Measurements from ENCODE around the gene TRIM37. TPM values are rescaled to one million over a fixed set of nuclear protein-coding genes. Genes with fewer than 3 reads are reported as not detected.
A peak's percentile ranks its signal among the peaks of the same experiment; 100 is the strongest.

TRIM37 gene
- total RNA-seq, 2 donors from 2014 or later = 12.9 to 20.5 TPM

GRCh38 chr17:59003860-59004259 is 102.8 kb downstream of the TRIM37 start:
- no peak for TF ChIP-seq CTCF (IDR thresholded peaks at IDR 0.05)
- H3K27me3 ChIP-seq = no peaks in the 10 kb centered on the region
- H3K4me3 ChIP-seq = no peak overlapping the region
- DNase-seq (ENCODE audit: low spot score) = no peak
- H3K36me3 ChIP-seq = peaks cover 5% of the 10 kb centered on the region
- H3K4me1 ChIP-seq = peaks cover 0 to 13% of the 10 kb centered on the region in 2 donors
- H3K27ac ChIP-seq = no peak overlapping the region
- H3K9me3 ChIP-seq = no peaks in the 10 kb centered on the region

DNA sequence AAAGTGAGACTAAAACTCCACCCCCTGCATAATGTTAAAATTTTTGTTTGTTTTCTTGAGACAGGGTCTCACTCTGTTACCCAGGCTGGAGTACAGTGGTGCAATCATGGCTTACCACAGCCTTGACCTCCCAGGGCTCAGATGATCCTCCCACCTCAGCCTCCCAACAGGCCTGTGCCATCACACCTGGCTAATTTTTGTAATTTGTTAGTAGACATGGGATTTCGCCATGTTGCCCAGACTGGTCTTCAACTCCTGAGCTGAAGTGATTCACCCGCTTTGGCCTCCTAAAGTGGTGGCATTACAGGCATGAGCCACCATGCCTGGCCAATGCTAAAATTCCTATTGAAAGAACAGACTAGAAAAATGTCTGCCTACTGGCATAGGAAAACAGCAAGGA is 103.8 kb downstream of the TRIM37 start:
- H3K27ac ChIP-seq = no peak overlapping the region
- no peak for TF ChIP-seq CTCF (IDR thresholded peaks at IDR 0.05)
- no peaks in the 10 kb centered on the region for H3K27me3 ChIP-seq
- peaks cover 8% of the 10 kb centered on the region for H3K36me3 ChIP-seq
- H3K4me1 ChIP-seq = peaks cover 0 to 7% of the 10 kb centered on the region in 2 donors
- no peak for DNase-seq (ENCODE audit: low spot score)
- H3K9me3 ChIP-seq = no peaks in the 10 kb centered on the region
- H3K4me3 ChIP-seq = no peak overlapping the region

DNA sequence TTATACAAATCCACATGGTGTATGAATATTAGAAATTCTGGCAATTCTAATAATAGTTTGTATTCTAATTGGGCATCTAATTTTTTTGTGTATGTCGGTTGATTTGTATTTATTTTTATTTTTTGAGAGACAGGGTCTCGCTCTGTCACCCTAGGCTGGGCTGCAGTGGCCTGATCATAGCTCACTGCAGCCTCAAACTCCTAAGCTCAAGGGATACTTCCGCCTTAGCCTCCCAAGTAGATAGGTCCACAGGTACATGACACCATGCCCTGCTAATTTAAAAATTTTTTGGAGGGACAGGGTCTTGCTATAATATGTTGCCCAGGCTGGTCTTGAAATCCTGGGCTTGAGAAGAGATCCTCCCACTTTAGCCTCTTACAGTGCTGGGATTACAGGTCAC is 104.6 kb downstream of the TRIM37 start:
- Histone ChIP-seq H3K36me3 (peaks cover 8% of the 10 kb centered on the region), H3K9me3 (no peaks in the 10 kb centered on the region), H3K27me3 (no peaks in the 10 kb centered on the region), H3K27ac (no peak overlapping the region), H3K4me1 (peaks cover 0 to 7% of the 10 kb centered on the region in 2 donors), H3K4me3 (no peak overlapping the region)
- no peak for TF ChIP-seq CTCF (IDR thresholded peaks at IDR 0.05)
- no peak for DNase-seq (ENCODE audit: low spot score)

DNA sequence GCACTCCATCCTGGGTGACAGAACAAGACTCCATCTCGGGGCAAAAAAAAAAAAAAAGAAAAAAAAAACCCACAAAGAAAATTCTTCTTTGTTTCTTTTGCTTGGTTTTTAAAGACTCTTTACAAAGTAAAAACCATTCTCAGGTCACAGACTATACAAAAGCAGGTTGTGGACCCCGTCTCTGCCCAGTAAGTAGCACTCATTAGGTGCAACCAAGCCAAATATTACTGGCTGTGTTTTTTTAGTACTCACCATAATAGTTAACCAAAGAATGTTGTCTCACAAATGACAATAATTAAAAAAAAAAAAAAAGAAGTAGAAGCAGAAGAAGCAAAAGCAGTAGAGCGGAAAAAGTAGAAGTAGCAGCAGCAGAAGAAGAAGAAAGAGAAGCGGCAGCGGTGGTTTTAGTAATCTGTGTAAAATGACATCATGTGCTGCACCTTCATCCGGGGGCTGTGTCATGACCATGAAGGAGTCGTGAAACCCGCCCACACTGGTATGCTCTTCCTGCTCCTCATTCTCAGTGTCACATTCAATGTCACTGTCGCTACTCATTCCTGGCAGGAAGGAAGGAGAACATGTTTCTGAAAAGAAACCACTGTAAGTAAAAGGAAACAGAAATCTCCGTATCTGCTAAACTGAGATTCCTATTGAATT is 105.4 kb downstream of the TRIM37 start:
- H3K27me3 ChIP-seq = no peaks in the 10 kb centered on the region
- TF ChIP-seq CTCF (IDR thresholded peaks at IDR 0.05) = no peak
- H3K9me3 ChIP-seq = no peaks in the 10 kb centered on the region
- H3K4me1 ChIP-seq = peaks cover 0 to 3% of the 10 kb centered on the region in 2 donors
- peaks cover 8% of the 10 kb centered on the region for H3K36me3 ChIP-seq
- H3K4me3 ChIP-seq = no peak overlapping the region
- peak; percentile 64 for DNase-seq (ENCODE audit: low spot score)
- H3K27ac ChIP-seq = no peak overlapping the region

DNA sequence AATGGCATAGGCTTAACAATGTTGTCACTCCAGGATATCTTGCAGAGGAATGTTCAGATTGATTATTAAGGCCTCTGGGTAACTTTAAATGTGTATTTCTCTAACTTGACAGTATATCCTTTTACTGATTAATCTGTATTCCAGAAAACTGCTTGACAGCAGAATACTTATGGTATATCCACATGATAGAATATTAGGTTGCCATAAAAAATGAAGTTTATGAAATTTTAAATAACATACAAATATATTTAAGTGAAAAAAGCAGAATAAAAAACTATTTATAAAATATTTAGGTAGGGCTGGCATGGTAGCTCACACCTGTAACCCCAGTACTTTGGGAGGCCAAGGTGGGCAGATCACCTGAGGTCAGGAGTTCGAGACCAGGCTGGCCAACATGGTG is 106.7 kb downstream of the TRIM37 start:
- H3K27ac ChIP-seq = no peak overlapping the region
- H3K4me3 ChIP-seq = no peak overlapping the region
- no peaks in the 10 kb centered on the region for H3K27me3 ChIP-seq
- H3K4me1 ChIP-seq = peaks cover 0 to 5% of the 10 kb centered on the region in 2 donors
- peaks cover 8% of the 10 kb centered on the region for H3K36me3 ChIP-seq
- no peaks in the 10 kb centered on the region for H3K9me3 ChIP-seq
- TF ChIP-seq CTCF (IDR thresholded peaks at IDR 0.05) = no peak
- no peak for DNase-seq (ENCODE audit: low spot score)

DNA sequence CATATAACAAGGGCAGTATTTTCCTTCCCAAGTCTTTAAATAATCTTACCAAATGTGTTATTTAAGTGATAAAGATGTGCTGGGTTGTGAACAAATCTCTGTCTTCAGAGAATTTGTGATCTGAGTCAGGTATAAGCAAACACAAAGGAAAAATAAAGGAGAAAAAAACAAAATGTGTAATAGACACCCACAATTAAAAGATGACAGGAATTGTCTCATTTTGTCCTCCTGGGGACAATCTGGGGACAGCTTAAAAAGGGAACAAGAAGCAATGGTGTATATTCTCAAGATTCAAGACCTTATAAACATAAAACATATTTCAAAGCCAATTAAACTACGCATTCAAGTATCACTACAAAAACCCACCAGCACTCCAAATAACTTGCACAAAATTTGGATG is 107.2 kb downstream of the TRIM37 start:
- peaks cover 0 to 4% of the 10 kb centered on the region in 2 donors for H3K4me1 ChIP-seq
- no peak overlapping the region for H3K4me3 ChIP-seq
- no peaks in the 10 kb centered on the region for H3K27me3 ChIP-seq
- DNase-seq (ENCODE audit: low spot score) = no peak
- no peaks in the 10 kb centered on the region for H3K9me3 ChIP-seq
- H3K27ac ChIP-seq = no peak overlapping the region
- H3K36me3 ChIP-seq = peaks cover 8% of the 10 kb centered on the region
- no peak for TF ChIP-seq CTCF (IDR thresholded peaks at IDR 0.05)
